AG04449 (cell line): ENCODE results near the gene ATN1.
A peak's percentile ranks its signal among the peaks of the same experiment; 100 is the strongest.

Experiments used
- CTCF ChIA-PET: fragments of 350-600 bp; formaldehyde crosslinking; extraction: SDS; loops from one replicate; lab custom pipeline; 2021; ENCODE audit warnings: antibody characterized with exemption; lab: Yijun Ruan, JAX
- POLR2A ChIA-PET: fragments of 400-600, 350-600 bp; formaldehyde crosslinking; extraction: SDS; loops from one replicate; lab custom pipeline; 2020; ENCODE audit warnings: antibody characterized with exemption, inconsistent platforms; lab: Yijun Ruan, JAX
- DNase-seq: peaks from one replicate; pipeline ENCODE4 v3.0.0-alpha.2; 2010; ENCODE audit warnings: low read depth, low spot score
- H3K4me3 ChIP-seq: 2 replicates; pipeline ENCODE4 v1.5.1; 2011; ENCODE audit warnings: low read depth, mild to moderate bottlenecking, control low read depth, low read length
- TF ChIP-seq, protein P1 (sequence below): IDR thresholded peaks from one replicate; pipeline ENCODE4 v1.5.1; 2011; ENCODE audit warnings: mild to moderate bottlenecking, moderate library complexity, low read length, control low read depth, inconsistent platforms; ENCODE audit not compliant: insufficient read depth; ENCODE audit errors: missing control alignments

Gene ATN1

DNA sequence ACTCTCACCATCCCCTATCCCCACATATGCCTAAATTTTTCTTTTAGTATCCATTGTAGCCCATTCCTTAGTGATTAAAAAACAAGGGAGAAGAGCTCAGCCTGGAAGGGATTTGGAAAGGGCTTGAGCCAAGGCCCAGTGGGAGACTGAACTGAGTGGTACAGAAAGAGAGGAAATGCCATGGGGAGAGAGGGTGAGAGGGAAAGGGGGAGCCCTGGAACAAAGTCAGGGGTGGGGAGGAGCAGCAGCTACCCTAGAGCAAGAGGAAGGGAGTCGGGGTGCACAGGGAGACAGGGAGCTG, 2.6 kb upstream of the ATN1 start:
- CTCF ChIA-PET, result interaction anchor here (1.0 to 9.0 kb wide), 18 partner anchors 11 to 188 kb away, joined by 3 to 164 read pairs (median 9); partner anchors contain the start of genes C12orf57, C1S, ENO2 and LPCAT3
- TF ChIP-seq, protein P1, sequence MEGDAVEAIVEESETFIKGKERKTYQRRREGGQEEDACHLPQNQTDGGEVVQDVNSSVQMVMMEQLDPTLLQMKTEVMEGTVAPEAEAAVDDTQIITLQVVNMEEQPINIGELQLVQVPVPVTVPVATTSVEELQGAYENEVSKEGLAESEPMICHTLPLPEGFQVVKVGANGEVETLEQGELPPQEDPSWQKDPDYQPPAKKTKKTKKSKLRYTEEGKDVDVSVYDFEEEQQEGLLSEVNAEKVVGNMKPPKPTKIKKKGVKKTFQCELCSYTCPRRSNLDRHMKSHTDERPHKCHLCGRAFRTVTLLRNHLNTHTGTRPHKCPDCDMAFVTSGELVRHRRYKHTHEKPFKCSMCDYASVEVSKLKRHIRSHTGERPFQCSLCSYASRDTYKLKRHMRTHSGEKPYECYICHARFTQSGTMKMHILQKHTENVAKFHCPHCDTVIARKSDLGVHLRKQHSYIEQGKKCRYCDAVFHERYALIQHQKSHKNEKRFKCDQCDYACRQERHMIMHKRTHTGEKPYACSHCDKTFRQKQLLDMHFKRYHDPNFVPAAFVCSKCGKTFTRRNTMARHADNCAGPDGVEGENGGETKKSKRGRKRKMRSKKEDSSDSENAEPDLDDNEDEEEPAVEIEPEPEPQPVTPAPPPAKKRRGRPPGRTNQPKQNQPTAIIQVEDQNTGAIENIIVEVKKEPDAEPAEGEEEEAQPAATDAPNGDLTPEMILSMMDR, result no peak
- DNase-seq, result no peak
- no peak overlapping the region; the same call in 1 of the 2 replicates for H3K4me3 ChIP-seq
- POLR2A ChIA-PET, result interaction anchor here (0.6 to 4.6 kb wide), 11 partner anchors 10 to 158 kb away, joined by 3 to 46 read pairs (median 4); partner anchors contain the start of genes C12orf57, ENO2, RNU7-1 and SPSB2

GRCh38 chr12:6925540-6926279, 2.0 kb upstream of the ATN1 start:
- TF ChIP-seq, protein P1, result no peak
- ChIA-PET CTCF (interaction anchor here (1.0 to 9.0 kb wide), 18 partner anchors 11 to 187 kb away, joined by 3 to 164 read pairs (median 9); partner anchors contain the start of genes C12orf57, C1S, ENO2 and LPCAT3), POLR2A (interaction anchor here (0.6 to 4.6 kb wide), 13 partner anchors 9 to 158 kb away, joined by 3 to 46 read pairs (median 4); partner anchors contain the start of genes C12orf57, C1S, ENO2 and RNU7-1)
- peak overlapping the region; percentile 83 for H3K4me3 ChIP-seq
- DNase-seq, result peak; percentile 70

DNA sequence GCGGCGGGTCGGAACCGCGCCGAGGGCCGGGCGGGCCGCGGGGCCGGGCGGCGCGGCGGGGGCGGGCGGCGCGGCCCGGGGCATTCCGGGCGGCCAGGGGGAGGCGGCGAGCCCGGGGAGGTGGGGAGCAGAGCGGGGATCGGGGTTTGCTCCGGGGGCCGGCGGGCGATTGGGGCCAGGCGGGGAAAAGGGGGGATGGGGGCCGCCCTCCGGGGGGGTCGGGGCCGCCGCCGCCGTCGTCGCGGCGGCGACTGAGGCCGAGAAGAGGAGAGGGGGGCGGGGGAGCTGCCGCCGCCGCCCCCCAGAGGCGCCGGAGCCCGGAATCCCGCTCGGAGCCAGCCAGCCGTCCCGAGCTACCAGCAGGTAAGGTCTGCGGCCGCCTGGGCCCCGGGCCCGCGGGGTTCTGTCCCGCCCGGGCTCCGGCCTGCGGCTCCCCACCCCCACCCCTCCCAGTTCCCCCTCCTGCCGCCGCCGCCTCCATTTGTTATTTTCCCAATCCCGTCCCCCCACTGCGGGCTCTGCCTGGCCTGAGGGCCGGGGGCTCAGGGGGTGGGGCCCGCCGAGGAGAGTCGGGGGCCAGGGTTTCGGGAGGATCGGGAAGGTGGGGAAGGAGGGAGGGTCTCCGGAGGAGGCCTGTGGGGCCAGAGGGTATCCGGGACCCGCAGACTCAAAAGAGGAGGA, 403 bp downstream of the ATN1 start:
- H3K4me3 ChIP-seq, result peak overlapping the region; percentile 83
- DNase-seq, result no peak
- TF ChIP-seq, protein P1, result no peak
- CTCF ChIA-PET, result interaction anchor here (1.4 to 9.0 kb wide), 5 partner anchors 10 to 40 kb away, joined by 3 to 164 read pairs (median 10); partner anchors contain the start of gene ENO2
- POLR2A ChIA-PET, result interaction anchor here (0.5 to 2.6 kb wide), 6 partner anchors 10 to 261 kb away, joined by 3 to 19 read pairs (median 4); partner anchors contain the start of genes C12orf57, PEX5, RNU7-1 and SPSB2

DNA sequence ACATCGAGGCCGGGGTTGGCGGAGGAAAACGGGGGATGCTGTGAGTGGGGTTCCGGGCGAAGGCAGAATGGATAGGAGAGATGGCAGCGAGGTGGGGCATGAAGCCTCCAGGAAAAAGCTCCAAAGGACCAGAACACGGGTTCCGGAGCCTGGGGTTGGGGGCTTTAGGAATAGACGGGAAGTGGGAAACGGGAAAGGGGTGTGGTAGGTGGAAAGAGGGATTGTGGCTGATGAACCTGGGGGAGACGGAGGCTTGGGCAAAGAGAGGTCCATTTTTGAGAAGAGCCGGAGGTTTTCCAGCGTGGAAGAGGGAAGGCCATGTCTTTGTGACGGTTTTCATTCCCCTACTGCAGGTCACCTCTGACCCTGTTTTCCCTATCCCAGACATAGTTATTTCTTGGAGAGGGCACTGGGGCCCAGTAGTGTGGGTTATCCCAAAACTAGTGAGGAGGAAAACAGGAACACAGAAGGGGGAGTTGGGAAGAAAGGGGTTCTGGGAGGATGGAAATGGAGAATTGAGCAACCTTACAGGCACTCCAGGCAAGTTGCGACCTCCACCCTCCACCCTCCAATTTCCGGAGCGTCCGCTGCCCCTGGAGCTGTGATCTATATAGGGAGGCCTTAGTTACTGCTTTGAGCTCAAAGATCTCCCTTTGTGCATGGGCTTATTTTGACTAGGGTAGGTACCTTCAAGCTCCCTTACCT, 1.1 kb downstream of the ATN1 start:
- TF ChIP-seq, protein P1, result no peak
- peak overlapping the region; percentile 83 for H3K4me3 ChIP-seq
- no peak for DNase-seq
- POLR2A ChIA-PET, result interaction anchor here (0.5 to 2.6 kb wide), 6 partner anchors 9 to 260 kb away, joined by 3 to 19 read pairs (median 4); partner anchors contain the start of genes C12orf57, PEX5, RNU7-1 and SPSB2
- CTCF ChIA-PET, result interaction anchor here (0.6 to 9.0 kb wide), 8 partner anchors 9 to 60 kb away, joined by 3 to 164 read pairs (median 6); partner anchors contain the start of genes C12orf57, ENO2 and RNU7-1

DNA sequence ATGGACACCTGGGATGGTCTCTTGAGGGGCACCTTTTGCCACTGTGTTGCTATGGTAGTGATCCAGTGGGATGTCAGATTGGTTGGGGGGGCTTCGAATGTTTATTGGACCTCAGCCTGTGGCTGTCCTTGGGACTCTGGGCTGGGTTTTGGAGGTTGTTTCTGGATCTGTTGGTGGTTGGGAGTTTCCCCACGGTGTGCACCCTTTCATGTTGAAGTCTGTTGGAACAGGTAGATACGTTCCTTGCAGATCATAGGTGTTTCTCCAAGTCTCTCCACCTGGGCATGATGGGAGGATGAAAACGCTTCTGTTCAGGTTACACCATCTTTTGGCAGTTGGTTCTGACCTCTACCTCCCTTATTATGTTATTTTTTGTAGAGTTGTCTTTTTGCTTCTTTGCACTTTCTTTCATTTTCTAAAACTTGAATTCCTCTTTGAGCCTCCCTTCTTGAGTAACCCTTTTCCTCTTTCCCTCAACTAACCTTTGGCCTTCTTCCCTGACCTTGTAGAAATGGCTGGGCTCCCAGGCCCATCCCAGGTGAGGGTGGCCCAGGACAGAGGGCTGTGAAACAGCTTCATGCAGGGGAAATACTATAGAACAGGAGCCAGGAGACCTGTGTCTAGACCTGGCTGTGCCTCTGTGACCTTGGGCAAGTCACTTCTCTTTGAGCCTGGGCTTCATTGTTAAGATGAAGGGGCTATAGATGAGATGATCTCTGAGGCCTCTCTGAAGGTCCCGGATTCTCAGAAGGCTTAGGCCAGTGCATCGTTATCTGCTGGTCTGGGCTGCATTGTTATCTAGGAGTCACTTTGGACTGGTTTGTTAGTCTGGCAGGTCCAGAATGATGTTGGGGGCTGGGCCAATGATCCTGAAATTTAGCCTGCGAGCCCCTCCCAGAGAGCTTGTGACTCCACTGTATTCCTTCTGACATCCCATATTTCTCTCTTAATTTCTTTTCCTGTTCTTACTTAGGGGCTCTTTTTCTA, 2.0 kb downstream of the ATN1 start:
- DNase-seq, result no peak
- H3K4me3 ChIP-seq, result peak overlapping the region; percentile 83
- TF ChIP-seq, protein P1, result no peak
- ChIA-PET POLR2A (interaction anchor here (1.2 to 2.6 kb wide), 5 partner anchors 8 to 57 kb away, joined by 3 to 19 read pairs (median 5); partner anchors contain the start of genes C12orf57, RNU7-1 and SPSB2), CTCF (interaction anchor here (0.6 to 9.0 kb wide), 7 partner anchors 8 to 60 kb away, joined by 3 to 164 read pairs (median 7); partner anchors contain the start of genes C12orf57, RNU7-1 and SPSB2)
